CD4-positive, alpha-beta T cell treated with Interleukin-10 for 1 hour (primary cell): ENCODE measurements around the gene TENM4.
"Not testable (repeated sequence)": the region's sequence is repeated elsewhere in the genome, so short reads cannot be mapped to it uniquely, and the experiment has no call there.

ENCODE experiments used
- DNase-seq: peaks from one replicate; pipeline ENCODE4 v3.0.0-alpha.2; 2020

Gene TENM4

GRCh38 chr11:79199729-79200354 is 241.0 kb downstream of the TENM4 start:
- DNase-seq = no peak

DNA sequence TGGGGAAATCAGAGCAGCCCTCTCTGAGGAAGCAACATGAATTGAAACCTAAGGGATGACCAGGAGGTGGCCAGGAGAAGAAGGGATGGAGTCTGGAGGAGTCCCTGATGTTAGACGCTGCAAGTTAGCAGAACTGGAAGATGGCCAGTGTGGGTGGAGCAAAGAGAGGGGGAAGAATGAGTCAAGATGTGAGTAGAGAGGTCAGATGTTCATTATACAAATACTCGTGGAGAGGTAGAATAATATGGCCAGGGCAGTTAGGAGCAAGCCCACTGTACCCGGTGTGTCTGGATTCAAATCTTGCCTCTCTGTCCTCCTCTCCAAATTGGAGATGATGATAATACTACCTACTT is 242.0 kb downstream of the TENM4 start:
- no peak for DNase-seq

DNA sequence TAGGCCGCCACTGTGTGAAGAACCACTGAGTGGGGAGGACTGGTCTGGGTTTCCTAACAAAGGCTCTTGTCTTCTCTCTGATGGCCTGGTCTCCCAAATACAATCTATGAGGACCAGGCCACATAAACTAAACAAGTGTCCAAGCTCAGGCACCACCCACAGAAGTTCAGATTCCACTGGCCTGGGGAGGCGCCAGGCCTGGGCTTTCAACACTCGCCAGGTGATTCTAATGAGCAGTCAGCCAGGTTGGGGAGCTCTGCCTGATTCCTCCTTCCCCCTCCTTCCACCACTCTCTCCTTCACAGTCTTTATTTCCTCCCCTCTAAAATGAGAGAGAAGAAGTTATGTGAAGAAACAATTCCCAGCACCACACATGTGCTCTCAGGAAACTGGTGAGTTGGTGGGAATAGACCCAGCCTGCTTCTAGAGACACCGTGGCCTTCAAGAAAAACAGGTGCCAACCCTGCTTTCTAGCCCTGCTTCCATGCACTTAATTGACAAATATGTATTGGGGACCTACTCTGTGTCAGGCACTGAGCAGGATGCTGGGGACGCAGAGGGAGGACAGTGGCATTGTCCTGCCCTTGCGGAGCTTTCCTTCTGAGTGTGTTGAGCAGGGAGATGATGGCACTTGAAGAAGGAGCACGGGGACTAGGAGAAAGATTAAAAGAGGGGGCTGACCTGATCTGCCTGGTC is 242.5 kb downstream of the TENM4 start:
- DNase-seq = no peak

- no peak for DNase-seq
These were observed 243.9 kb downstream of the TENM4 start for GRCh38 chr11:79196950-79197349.

GRCh38 chr11:79195209-79195608 is 245.6 kb downstream of the TENM4 start:
- DNase-seq = no peak

GRCh38 chr11:79193663-79194310 is 247.0 kb downstream of the TENM4 start:
- no peak for DNase-seq

DNA sequence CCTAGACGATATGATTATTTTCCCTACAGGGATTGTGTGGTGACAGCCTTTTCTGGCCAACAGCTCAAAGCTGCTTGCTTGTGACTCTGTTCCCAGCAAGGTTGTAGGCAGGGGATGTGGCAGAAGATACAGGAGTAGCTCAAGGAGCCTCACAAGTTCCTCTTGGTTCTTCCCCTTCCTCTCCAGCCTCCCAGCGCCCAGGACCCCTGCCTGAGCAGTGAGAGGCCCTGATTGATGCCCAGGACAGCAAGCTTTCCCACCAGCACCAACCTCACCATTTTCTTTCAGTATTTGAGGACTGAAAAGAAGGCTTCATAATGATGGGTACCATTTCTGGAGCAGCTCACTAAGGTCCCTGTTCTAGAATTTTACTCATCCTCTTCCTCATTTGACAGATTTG is 248.0 kb downstream of the TENM4 start:
- no peak for DNase-seq

- DNase-seq = not testable (repeated sequence)
These were observed 249.1 kb downstream of the TENM4 start for GRCh38 chr11:79191716-79192115.

- DNase-seq = not testable (repeated sequence)
These were observed 250.3 kb downstream of the TENM4 start for GRCh38 chr11:79190553-79190952.

- DNase-seq = no peak
These were observed 251.2 kb downstream of the TENM4 start for GRCh38 chr11:79189601-79190000.

DNA sequence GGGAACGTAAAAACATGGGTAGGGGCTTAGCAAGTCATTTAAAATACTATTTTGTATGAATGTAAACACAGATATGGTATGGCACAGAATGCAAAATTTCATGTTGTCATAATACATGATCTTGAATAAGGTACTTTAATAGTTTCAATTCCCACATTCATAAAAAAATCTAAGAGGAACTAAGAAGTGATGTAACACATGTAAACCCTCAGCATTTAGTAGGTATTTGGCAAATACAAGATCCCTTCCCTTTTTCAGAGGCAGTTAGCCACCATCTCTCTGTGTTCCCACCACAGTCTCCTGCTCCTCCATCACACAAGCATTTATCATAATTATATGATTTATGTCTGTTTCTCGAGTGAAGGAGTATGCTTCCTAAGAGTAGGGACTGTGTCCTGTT is 251.8 kb downstream of the TENM4 start:
- no peak for DNase-seq

DNA sequence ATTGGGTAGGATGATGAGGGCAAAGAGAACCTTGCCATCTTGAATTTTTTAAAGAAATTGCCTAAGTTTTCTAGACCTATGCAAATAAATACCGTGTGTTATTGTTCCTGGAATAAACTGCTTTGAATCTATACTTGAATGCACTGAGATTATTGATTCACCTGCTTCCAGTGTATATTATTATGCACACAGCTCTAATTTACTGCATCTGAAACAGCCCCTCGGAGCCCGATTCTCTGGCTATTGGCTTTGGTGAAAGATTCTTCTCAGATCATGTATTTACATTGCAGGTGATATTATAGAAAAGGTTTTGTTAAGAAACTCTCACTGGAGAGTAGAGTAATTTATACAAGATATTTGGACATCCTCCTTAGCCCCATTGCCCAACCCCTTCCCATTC is 254.2 kb downstream of the TENM4 start:
- DNase-seq = no peak

DNA sequence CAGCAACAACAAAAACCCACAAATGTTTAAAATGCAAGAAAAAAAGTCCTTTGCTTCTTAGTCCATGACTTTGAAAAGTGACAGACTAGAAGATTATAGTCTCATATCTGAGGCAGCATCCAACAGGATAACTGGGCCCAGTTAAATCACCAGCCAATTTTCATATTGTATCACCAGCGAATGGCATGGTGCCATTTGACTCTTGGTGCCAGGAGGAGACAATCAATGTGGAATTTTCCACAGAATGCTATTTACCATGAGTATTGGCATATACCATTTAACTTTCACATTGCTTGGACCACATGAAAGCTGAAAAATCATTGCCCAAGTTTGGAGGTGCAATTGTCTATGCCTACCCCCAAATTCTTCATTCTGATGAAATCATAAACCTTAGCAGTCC is 255.5 kb downstream of the TENM4 start:
- DNase-seq = no peak

DNA sequence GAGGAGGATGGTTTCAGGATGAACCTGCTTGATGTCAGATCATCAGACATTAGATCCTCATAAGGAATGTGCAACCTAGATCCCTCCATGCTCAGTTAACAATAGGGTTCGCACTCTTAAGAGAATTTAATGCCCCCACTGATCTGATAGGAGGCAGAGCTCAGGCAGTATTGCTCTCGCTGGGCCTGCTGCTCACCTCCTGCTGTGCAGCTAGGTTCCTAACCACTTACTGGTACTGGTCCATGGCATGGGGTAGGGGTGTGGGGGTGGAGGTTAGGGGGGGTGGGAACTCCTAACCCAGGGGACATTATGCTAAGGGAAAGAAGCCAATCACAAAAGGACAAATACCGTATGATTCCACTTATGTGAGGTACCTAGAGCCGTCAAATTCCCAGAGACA is 256.5 kb downstream of the TENM4 start:
- no peak for DNase-seq

DNA sequence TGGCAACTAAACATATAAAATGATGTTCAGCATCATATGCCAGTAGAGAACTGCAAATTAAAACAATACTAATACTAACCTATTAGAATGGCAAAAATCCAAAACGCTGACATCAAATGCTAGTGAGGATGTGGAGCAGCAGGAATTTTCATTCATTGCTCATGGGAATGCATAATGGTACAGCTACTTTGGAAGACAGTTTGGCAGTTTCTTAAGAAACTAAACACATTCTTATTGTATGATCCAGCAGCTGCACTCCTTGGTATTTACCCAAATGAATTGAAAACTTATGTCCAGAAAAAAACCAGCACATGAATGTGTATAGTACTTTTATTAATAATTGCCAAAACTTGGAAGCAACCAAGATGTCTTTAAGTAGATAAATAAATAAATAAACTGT is 258.0 kb downstream of the TENM4 start:
- no peak for DNase-seq

- no peak for DNase-seq
These were observed 261.7 kb downstream of the TENM4 start for GRCh38 chr11:79179087-79179486.

GRCh38 chr11:79174045-79175008 is 266.5 kb downstream of the TENM4 start:
- DNase-seq = no peak

GRCh38 chr11:79173615-79174014 is 267.2 kb downstream of the TENM4 start:
- no peak for DNase-seq

DNA sequence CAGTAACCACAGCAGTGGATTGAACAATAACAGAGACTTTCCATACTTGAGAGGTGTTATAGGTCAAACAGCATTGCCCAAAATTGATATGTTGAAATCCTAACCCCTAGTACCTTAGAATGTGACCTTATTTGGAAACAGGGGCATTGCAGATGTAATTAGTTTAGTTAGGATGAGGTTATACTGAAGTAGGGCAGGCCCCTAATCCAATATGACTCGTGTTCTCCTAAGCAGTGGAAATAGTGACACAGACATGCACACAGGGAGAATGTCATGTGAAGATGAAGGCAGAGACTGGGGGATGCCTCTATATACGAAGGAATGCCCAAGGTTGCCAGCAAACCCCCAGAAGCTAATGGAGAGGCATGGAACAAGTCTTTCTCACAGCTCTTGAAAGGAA is 270.5 kb downstream of the TENM4 start:
- DNase-seq = no peak

GRCh38 chr11:79168530-79169110 is 272.2 kb downstream of the TENM4 start:
- DNase-seq = no peak

DNA sequence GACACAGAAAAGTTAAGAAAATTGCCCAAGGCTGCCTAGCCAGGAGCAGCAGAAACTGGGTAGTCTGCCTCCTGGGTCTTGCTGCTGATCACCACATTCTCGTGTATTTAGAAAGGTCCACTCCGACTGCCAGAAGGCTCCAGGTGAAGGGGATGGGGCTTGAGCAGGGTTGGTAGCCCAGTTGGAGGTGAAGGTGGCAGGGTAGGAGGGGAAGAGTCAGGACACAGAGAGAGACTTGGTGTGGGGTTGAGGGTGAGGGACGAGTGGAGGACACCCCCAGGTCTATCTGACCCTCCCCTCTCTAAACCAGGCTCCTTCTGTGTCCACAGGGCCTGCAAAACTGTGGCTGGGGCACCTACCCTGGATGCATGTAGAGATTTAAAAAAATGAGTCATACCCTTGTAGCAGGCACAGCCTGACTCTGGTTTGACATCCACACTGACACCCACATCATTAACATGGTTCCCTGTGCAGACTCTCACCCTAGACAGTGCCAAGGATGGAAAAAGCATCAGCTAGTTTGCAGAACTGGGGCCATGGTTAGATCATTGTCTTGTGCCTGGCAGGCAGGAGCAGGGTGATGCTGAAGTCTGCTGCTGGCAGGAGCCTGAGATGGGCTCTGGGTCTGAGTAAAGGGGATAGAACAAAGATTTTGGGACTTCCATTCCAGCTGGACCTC is 273.2 kb downstream of the TENM4 start:
- no peak for DNase-seq

DNA sequence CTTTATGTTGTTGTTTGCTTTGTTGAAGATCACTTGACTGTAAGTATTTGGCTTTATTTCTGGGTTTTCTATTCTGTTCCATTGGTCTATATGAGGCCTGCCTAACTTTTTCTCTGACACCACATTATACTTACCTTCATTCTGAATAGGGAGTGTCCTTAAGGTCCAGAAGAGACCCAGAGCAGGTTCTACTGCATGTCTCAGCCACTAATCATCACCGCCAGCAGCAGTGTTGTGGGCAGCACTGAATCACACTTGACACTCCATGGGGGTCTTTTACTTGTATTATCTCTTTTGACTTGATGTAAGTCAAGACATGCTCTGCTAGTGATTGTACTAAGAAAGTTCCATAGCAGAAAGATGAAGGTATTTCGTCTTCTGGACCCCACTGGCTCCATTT is 274.9 kb downstream of the TENM4 start:
- no peak for DNase-seq
